CD14-positive monocyte (primary cell): ENCODE results near the gene PLXNB1. TPM values are rescaled to one million over a fixed set of nuclear protein-coding genes. Genes with fewer than 3 reads are reported as not detected.

Source experiments
- DNase-seq, 3 donors: peaks; one replicate each; pipeline ENCODE4 v3.0.0-alpha.2; 2011 to 2022
- H2AFZ ChIP-seq: 2 replicates; pipeline ENCODE4 v1.6.0; 2012; ENCODE audit warnings: mild to moderate bottlenecking, low read depth, low read length, inconsistent platforms; ENCODE audit not compliant: insufficient read depth, poor library complexity, severe bottlenecking
- H3K27ac ChIP-seq, 2 donors: 1 replicate in 1 of 2; 2 replicates in 1 of 2; pipeline ENCODE4 v1.5.1; 2012 to 2013; ENCODE audit warnings: low read length in 2 of 2, control low read depth in 1 of 2, inconsistent platforms in 1 of 2, low read depth in 1 of 2, mild to moderate bottlenecking in 1 of 2
- H3K27me3 ChIP-seq, 2 donors: one replicate each; pipeline versions ENCODE4 v1.6.0 to v1.6.1; 2011 to 2013; ENCODE audit warnings: low read length in 2 of 2; ENCODE audit not compliant: control insufficient read depth in 2 of 2, insufficient read depth in 2 of 2
- H3K36me3 ChIP-seq, 2 donors: replicated peaks in 1 of 2; 1 replicate in 1 of 2; 2 replicates in 1 of 2; pipeline versions ENCODE4 v1.5.1 to v1.6.1; 2012 to 2013; ENCODE audit warnings: low read length in 2 of 2, control low read depth in 1 of 2, inconsistent platforms in 1 of 2, mild to moderate bottlenecking in 1 of 2; ENCODE audit not compliant: insufficient read depth in 2 of 2, control insufficient read depth in 1 of 2
- H3K4me1 ChIP-seq, 2 donors: 1 replicate in 1 of 2; 2 replicates in 1 of 2; pipeline versions ENCODE4 v1.5.1 to v1.6.1; 2012 to 2013; ENCODE audit warnings: low read length in 2 of 2, control low read depth in 1 of 2, inconsistent platforms in 1 of 2, mild to moderate bottlenecking in 1 of 2, moderate library complexity in 1 of 2; ENCODE audit not compliant: insufficient read depth in 2 of 2, control insufficient read depth in 1 of 2
- H3K4me2 ChIP-seq: replicated peaks from 2 replicates; pipeline ENCODE3; 2012; ENCODE audit warnings: low read length, moderate library complexity, mild to moderate bottlenecking; ENCODE audit not compliant: poor library complexity, severe bottlenecking; ENCODE audit errors: extremely low read depth
- H3K4me3 ChIP-seq, 3 experiments: fragments of 200-600 bp in 1 of 3; sonication (generic) in 1 of 3; replicated peaks in 1 of 3; 1 replicate in 2 of 3; 2 replicates in 1 of 3; pipeline ENCODE4 v1.5.1; 2011 to 2013; ENCODE audit warnings: low read length in 3 of 3, mild to moderate bottlenecking in 3 of 3, control low read depth in 2 of 3, low read depth in 2 of 3, inconsistent platforms in 1 of 3, moderate library complexity in 1 of 3
- H3K79me2 ChIP-seq: 2 replicates; pipeline ENCODE4 v1.6.0; 2012; ENCODE audit warnings: mild to moderate bottlenecking, control low read depth, inconsistent platforms, low read length, moderate library complexity; ENCODE audit not compliant: insufficient read depth
- H3K9ac ChIP-seq: 2 replicates; pipeline ENCODE4 v1.6.0; 2017; ENCODE audit warnings: low read length, mild to moderate bottlenecking; ENCODE audit not compliant: insufficient read depth, poor library complexity, severe bottlenecking
- H3K9me3 ChIP-seq, 2 donors: replicated peaks in 1 of 2; 1 replicate in 1 of 2; 2 replicates in 1 of 2; pipeline versions ENCODE4 v1.5.1 to v1.6.1; 2012 to 2013; ENCODE audit warnings: low read length in 2 of 2, control low read depth in 1 of 2; ENCODE audit not compliant: control insufficient read depth in 1 of 2, insufficient read depth in 1 of 2
- H4K20me1 ChIP-seq: 2 replicates; pipeline ENCODE4 v1.6.0; 2012; ENCODE audit warnings: mild to moderate bottlenecking, low read length, control low read depth, moderate library complexity; ENCODE audit not compliant: insufficient read depth
- H3K27ac Mint-ChIP-seq, 7 donors: one replicate each; pipeline ENCODE4 v1.8.0; 2020; ENCODE audit warnings: mild to moderate bottlenecking in 7 of 7, mixed read lengths in 7 of 7, moderate library complexity in 6 of 7, inconsistent platforms in 2 of 7
- H3K27me3 Mint-ChIP-seq, 3 donors: one replicate each; pipeline ENCODE4 v1.8.0; 2021 to 2022; ENCODE audit warnings: low read depth in 3 of 3, mild to moderate bottlenecking in 3 of 3, mixed read lengths in 3 of 3, moderate library complexity in 3 of 3, inconsistent platforms in 1 of 3
- H3K36me3 Mint-ChIP-seq, 2 donors: one replicate each; pipeline ENCODE4 v1.8.0; 2020; ENCODE audit warnings: mixed read lengths in 2 of 2, inconsistent platforms in 1 of 2, mild to moderate bottlenecking in 1 of 2
- H3K4me1 Mint-ChIP-seq: one replicate; pipeline ENCODE4 v1.8.0; 2020; ENCODE audit warnings: mild to moderate bottlenecking, mixed read lengths
- H3K4me3 Mint-ChIP-seq, 2 donors: one replicate each; pipeline ENCODE4 v1.8.0; 2020; ENCODE audit warnings: mild to moderate bottlenecking in 2 of 2, mixed read lengths in 2 of 2, moderate library complexity in 1 of 2
- H3K9me3 Mint-ChIP-seq, 7 donors: one replicate each; pipeline ENCODE4 v1.8.0; 2020 to 2022; ENCODE audit warnings: mixed read lengths in 7 of 7, mild to moderate bottlenecking in 6 of 7, moderate library complexity in 6 of 7, inconsistent platforms in 2 of 7
- CTCF ChIP-seq: fragments of 200-600 bp; IDR thresholded peaks from one replicate; pipeline ENCODE4 v1.8.0; 2022; ENCODE audit warnings: antibody characterized with exemption, mild to moderate bottlenecking
- WGBS: methylation state at CpG from one replicate; pipeline ENCODE4 v1.1.5; 2013; ENCODE audit warnings: missing lambda C conversion rate; ENCODE audit not compliant: insufficient coverage; 5-methylcytosine and 5-hydroxymethylcytosine counted together
- intact Hi-C, 2 donors: fragments of 100-400 bp; cut with micrococcal nuclease; formaldehyde crosslinking; loops; one replicate each; pipeline versions ENCODE4 v1.15.0 to v1.15.1; 2023
- polyA plus RNA-seq, 3 donors: library from polyadenylated mRNA; depleted of rRNA in 1 of 3; unstranded in 2 of 3; stranded (reverse) in 1 of 3; fragments of 300-500 nt in 2 of 3; fragments of >200 nt in 1 of 3; fragmentation: Illumina TruSeq in 2 of 3; gene quantifications; 1 replicate in 2 of 3; 2 replicates in 1 of 3; pipeline ENCODE4 v1.2.3, GENCODE V29; 2012 to 2021

PLXNB1 gene
- polyA plus RNA-seq, 3 donors: 0.14 to 4.3 TPM; not detected in 1

GRCh38 chr3:48423241-48423882 is 6.5 kb downstream of the PLXNB1 start:
- H3K36me3 ChIP-seq: no peaks in the 10 kb centered on the region
- H3K27ac Mint-ChIP-seq: no peak overlapping the region

GRCh38 chr3:48422681-48423080 is 7.2 kb downstream of the PLXNB1 start:
- H3K27me3 ChIP-seq: peaks cover 0 to 5% of the 10 kb centered on the region in 2 donors
- no peak for DNase-seq
- WGBS: 97% methylated on average over 8 of the region's 8 CpGs
- H2AFZ ChIP-seq: no peak overlapping the region
- H3K27ac Mint-ChIP-seq: no peak overlapping the region
- no peak overlapping the region for H3K27ac ChIP-seq
- H3K9me3 ChIP-seq: no peaks in the 10 kb centered on the region
- H3K4me2 ChIP-seq: no peak overlapping the region
- H3K79me2 ChIP-seq: no peaks in the 10 kb centered on the region
- no peaks in the 10 kb centered on the region for H4K20me1 ChIP-seq
- H3K9ac ChIP-seq: no peak overlapping the region
- intact Hi-C loops: no loop called here
- no peaks in the 10 kb centered on the region for H3K36me3 Mint-ChIP-seq
- H3K9me3 Mint-ChIP-seq: no peaks in the 10 kb centered on the region
- no peak for TF ChIP-seq CTCF
- H3K4me3 Mint-ChIP-seq: no peak overlapping the region
- no peaks in the 10 kb centered on the region for H3K4me1 Mint-ChIP-seq
- no peaks in the 10 kb centered on the region for H3K4me1 ChIP-seq
- H3K27me3 Mint-ChIP-seq: peaks cover 9% of the 10 kb centered on the region in 3 donors
- no peak overlapping the region for H3K4me3 ChIP-seq
- H3K36me3 ChIP-seq: no peaks in the 10 kb centered on the region

More at GRCh38 chr3:48423241-48423882, 6.5 kb downstream of the PLXNB1 start:
- Histone ChIP-seq H3K27me3 (peaks cover under 1 to 12% of the 10 kb centered on the region in 2 donors), H4K20me1 (no peaks in the 10 kb centered on the region), H2AFZ (no peak overlapping the region), H3K9me3 (no peaks in the 10 kb centered on the region), H3K4me2 (no peak overlapping the region), H3K27ac (no peak overlapping the region), H3K9ac (no peak overlapping the region), H3K79me2 (no peaks in the 10 kb centered on the region), H3K4me3 (no peak overlapping the region), H3K4me1 (peaks cover 0 to under 1% of the 10 kb centered on the region in 2 donors)
- Mint-ChIP-seq H3K36me3 (peaks cover 0 to 3% of the 10 kb centered on the region in 2 donors), H3K27me3 (peaks cover 15 to 16% (median 16%) of the 10 kb centered on the region in 3 donors), H3K9me3 (peaks cover 0 to 4% (median 0%) of the 10 kb centered on the region in 7 donors), H3K4me3 (no peak overlapping the region), H3K4me1 (no peaks in the 10 kb centered on the region)
- WGBS: 94% methylated on average over 25 of the region's 25 CpGs
- intact Hi-C loops: no loop called here
- DNase-seq: no peak
- TF ChIP-seq CTCF: no peak
